GM12875 (cell line): ENCODE results near the gene MMP7.

Source experiments
- H3K4me3 ChIP-seq: one replicate; pipeline ENCODE4 v1.5.1; 2011; ENCODE audit warnings: low read depth, low read length, control low read depth
- CTCF ChIP-seq: IDR thresholded peaks from 2 replicates; pipeline ENCODE4 v1.5.1; 2011; ENCODE audit warnings: low read depth, mild to moderate bottlenecking, control low read depth, inconsistent platforms, low read length, moderate library complexity, borderline replicate concordance; ENCODE audit not compliant: insufficient read depth

MMP7 gene

GRCh38 chr11:102530558-102530957 is at the start of gene MMP7:
MMP7 (minus strand) TSS chr11:102530747; CDS start chr11:102530700, 47 bp downstream.
- no peak within 1 kb of the TSS for H3K4me3 ChIP-seq
- no peak for TF ChIP-seq CTCF

- H3K4me3 ChIP-seq, result no peak overlapping the region
- TF ChIP-seq CTCF, result no peak
Measured at GRCh38 chr11:102577723-102578122, 47.2 kb upstream of the MMP7 start.

- H3K4me3 ChIP-seq, result no peak overlapping the region
- TF ChIP-seq CTCF, result no peak
Measured at GRCh38 chr11:102577182-102577581, 46.6 kb upstream of the MMP7 start.

GRCh38 chr11:102576350-102576749 is 45.8 kb upstream of the MMP7 start:
- TF ChIP-seq CTCF, result no peak
- no peak overlapping the region for H3K4me3 ChIP-seq

- H3K4me3 ChIP-seq, result no peak overlapping the region
- no peak for TF ChIP-seq CTCF
Measured at GRCh38 chr11:102575012-102575411, 44.5 kb upstream of the MMP7 start.

GRCh38 chr11:102573851-102574250 is 43.3 kb upstream of the MMP7 start:
- TF ChIP-seq CTCF, result no peak
- H3K4me3 ChIP-seq, result no peak overlapping the region

- no peak for TF ChIP-seq CTCF
Measured at GRCh38 chr11:102572554-102573220, 42.1 kb upstream of the MMP7 start.

More at GRCh38 chr11:102572554-102573220, 42.1 kb upstream of the MMP7 start:
- H3K4me3 ChIP-seq, result no peak overlapping the region
